HL-60 (cell line): Measurements from ENCODE around the gene PSMD8.

Experiments
- DNase-seq, 2 experiments: peaks; one replicate each; pipeline ENCODE4 v3.0.0-alpha.2; 2010 to 2020; ENCODE audit warnings: low read depth in 1 of 2, low spot score in 1 of 2
- H3K27ac ChIP-seq: fragments of 250-450 bp; sonication (Bioruptor Pico); replicated peaks from 2 replicates; pipeline ENCODE4 v1.5.1; 2020; ENCODE audit warnings: mild to moderate bottlenecking, moderate library complexity
- H3K27me3 ChIP-seq: fragments of 250-450 bp; sonication (Bioruptor Pico); 2 replicates; pipeline ENCODE4 v1.5.1; 2021; ENCODE audit warnings: mild to moderate bottlenecking, moderate library complexity; ENCODE audit not compliant: insufficient read depth, poor library complexity, severe bottlenecking
- H3K4me3 ChIP-seq: replicated peaks from 2 replicates; pipeline ENCODE4 v1.5.1; 2011; ENCODE audit warnings: mild to moderate bottlenecking, control low read depth, low read length; ENCODE audit not compliant: insufficient read depth
- GABPA ChIP-seq: IDR thresholded peaks from 2 replicates; pipeline ENCODE4 v1.6.1; 2012; ENCODE audit warnings: low read depth
- POLR2AphosphoS5 ChIP-seq: IDR thresholded peaks from 2 replicates; pipeline ENCODE4 v1.6.1; 2012; ENCODE audit warnings: low read depth
- SPI1 ChIP-seq: IDR thresholded peaks from 2 replicates; pipeline ENCODE4 v1.6.1; 2012; ENCODE audit warnings: low read depth, mild to moderate bottlenecking, borderline replicate concordance
- TF ChIP-seq, protein P1 (sequence below): IDR thresholded peaks from one replicate; pipeline ENCODE4 v1.5.1; 2011; ENCODE audit warnings: low read length, control low read depth, inconsistent platforms; ENCODE audit not compliant: insufficient read depth
- TF ChIP-seq, protein P2 (sequence below): IDR thresholded peaks from 2 replicates; pipeline ENCODE4 v1.6.1; 2012; ENCODE audit warnings: low read depth; ENCODE audit not compliant: insufficient replicate concordance

The PSMD8 gene

DNA sequence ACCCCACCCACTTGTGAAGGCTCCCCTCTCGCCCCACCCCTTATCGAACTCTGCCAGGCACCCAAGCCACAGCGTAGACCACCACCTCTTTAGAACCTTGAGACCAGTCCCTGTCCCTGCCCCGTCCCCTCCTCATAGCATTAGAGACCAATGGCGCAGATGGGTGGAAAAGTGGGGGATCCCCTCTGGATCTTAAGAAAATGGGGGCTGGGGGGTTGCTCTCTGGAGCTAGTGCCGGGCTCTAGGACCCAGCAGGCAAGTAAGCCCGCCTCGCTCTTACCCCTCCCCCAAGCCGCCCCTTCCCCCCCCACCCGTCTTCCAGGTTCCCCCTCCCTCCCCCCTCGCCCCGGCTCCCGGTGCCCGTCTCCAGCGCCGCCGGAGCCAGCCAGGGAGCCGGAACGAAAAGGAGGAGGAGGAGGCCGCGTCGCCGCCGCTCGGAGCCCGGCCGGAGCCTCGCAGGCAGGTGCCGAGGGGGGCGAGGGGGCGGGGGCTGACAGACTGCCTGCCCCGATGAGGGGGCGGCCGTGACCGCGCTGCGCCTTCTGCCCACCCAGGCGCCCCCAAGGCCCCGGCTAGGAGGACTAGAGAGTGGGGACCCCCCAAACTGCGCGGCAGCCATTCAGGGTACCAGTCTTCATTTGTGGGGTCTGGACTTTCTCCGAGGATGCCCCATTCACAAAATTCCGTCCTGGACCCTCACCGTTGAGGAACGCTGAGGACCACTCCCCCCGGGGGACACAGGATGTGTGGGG lies 14.2 kb downstream of the PSMD8 start, which contains the start of gene SPRED3:
Gene SPRED3 (plus strand): TSS at position 349 of the 752 bp plus-strand sequence. CDS start 1,606 bp downstream, outside the sequence.
- TF ChIP-seq, protein P1, sequence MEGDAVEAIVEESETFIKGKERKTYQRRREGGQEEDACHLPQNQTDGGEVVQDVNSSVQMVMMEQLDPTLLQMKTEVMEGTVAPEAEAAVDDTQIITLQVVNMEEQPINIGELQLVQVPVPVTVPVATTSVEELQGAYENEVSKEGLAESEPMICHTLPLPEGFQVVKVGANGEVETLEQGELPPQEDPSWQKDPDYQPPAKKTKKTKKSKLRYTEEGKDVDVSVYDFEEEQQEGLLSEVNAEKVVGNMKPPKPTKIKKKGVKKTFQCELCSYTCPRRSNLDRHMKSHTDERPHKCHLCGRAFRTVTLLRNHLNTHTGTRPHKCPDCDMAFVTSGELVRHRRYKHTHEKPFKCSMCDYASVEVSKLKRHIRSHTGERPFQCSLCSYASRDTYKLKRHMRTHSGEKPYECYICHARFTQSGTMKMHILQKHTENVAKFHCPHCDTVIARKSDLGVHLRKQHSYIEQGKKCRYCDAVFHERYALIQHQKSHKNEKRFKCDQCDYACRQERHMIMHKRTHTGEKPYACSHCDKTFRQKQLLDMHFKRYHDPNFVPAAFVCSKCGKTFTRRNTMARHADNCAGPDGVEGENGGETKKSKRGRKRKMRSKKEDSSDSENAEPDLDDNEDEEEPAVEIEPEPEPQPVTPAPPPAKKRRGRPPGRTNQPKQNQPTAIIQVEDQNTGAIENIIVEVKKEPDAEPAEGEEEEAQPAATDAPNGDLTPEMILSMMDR = no peak
- TF ChIP-seq, protein P2, sequence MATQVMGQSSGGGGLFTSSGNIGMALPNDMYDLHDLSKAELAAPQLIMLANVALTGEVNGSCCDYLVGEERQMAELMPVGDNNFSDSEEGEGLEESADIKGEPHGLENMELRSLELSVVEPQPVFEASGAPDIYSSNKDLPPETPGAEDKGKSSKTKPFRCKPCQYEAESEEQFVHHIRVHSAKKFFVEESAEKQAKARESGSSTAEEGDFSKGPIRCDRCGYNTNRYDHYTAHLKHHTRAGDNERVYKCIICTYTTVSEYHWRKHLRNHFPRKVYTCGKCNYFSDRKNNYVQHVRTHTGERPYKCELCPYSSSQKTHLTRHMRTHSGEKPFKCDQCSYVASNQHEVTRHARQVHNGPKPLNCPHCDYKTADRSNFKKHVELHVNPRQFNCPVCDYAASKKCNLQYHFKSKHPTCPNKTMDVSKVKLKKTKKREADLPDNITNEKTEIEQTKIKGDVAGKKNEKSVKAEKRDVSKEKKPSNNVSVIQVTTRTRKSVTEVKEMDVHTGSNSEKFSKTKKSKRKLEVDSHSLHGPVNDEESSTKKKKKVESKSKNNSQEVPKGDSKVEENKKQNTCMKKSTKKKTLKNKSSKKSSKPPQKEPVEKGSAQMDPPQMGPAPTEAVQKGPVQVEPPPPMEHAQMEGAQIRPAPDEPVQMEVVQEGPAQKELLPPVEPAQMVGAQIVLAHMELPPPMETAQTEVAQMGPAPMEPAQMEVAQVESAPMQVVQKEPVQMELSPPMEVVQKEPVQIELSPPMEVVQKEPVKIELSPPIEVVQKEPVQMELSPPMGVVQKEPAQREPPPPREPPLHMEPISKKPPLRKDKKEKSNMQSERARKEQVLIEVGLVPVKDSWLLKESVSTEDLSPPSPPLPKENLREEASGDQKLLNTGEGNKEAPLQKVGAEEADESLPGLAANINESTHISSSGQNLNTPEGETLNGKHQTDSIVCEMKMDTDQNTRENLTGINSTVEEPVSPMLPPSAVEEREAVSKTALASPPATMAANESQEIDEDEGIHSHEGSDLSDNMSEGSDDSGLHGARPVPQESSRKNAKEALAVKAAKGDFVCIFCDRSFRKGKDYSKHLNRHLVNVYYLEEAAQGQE = no peak
- TF ChIP-seq SPI1 = no peak
- TF ChIP-seq GABPA = no peak
- TF ChIP-seq POLR2AphosphoS5 = no peak
- DNase-seq = no peak
- peak within 1 kb of the TSS; percentile 25 for H3K4me3 ChIP-seq
- no peak within 1 kb of the TSS for H3K27ac ChIP-seq
- H3K27me3 ChIP-seq = peaks cover 19% of the 10 kb centered on the region

DNA sequence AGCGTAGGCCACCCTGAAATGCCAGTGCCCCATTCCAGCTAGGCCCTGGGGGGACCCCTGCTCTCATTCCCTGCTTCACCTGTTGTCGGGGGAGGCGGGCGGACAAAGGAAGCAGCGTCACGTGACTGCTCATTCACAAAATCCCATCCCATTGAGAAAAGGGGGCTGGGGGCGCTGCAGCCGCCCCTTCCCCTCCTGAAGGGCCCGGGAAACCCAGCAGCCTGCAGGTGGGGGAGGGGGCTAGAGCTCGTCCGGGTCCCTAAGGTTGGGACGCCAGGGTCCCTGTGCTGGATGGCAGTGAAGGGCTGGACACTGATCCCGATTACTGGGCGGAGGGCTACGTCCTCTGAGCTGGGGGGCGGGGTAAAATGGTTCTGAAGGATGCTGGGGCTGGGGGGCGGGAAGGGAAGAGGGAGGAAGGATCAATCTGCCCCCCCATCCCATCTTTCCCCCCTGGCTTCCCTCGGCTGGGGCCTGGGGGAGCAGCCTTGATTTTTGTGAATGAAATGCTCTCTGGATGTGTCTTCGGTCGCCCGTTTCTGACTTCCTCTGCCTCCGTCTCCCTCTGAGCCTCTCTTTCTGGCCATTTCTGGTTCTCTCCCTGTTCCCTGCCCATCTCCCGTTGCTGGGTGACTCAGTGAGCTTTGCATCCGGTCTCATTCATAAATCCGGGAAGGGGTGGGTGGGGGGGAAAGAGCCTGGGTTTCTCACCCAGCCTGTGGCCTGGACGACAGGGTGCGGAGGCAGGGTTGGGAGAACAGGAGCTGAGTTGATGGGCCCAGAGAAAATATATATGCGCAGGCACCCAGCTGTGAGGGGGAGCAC lies 14.9 kb downstream of the PSMD8 start:
- Histone ChIP-seq H3K27me3 (peaks cover 26% of the 10 kb centered on the region), H3K27ac (no peak overlapping the region), H3K4me3 (no peak overlapping the region)
- TF ChIP-seq, protein P1 = no peak
- TF ChIP-seq POLR2AphosphoS5 (no peak), GABPA (no peak), SPI1 (no peak)
- TF ChIP-seq, protein P2 = no peak
- no peak for DNase-seq

DNA sequence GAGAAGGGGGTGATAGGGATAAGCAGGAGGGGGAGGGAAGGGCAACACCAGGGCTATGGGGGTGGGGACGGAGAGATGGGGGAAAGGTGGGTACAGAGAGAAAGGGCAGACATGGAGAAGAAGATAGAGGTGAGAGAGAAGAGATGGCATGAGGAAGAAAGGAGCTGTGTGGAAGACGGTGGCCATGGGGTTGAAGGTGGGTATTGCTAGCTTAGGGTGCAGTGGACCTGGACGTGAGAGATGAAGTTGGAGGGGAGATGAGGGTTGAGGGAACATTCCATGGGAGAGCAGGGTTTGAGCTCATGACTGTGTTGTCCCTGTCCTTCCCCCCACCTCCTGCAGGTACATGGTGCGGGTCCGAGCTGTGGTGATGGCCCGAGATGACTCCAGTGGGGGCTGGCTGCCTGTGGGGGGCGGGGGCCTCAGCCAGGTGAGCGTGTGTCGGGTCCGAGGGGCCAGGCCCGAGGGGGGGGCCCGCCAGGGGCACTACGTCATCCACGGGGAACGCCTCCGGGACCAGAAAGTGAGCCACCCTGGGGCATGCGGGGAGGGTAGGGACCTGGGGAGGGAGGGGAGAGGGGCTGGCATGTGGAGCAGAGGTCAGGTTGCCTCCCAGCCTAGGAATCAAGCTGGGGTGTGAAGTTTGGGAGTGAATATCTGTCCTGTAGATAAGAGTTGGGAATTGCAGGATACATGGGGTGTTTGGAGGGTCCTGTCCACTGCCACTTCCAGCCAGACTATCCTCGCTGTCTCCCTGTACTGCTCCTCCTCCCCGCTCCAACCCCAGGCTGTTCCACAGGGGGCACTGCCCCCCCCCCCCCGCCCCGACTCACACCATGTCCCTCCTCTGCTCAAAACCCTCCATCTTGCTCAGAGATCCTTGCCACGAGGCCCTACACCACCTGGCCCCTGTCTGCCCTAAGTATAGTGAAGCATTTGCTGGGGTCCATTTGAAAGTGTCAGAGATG lies 15.9 kb downstream of the PSMD8 start:
- Histone ChIP-seq H3K4me3 (no peak overlapping the region), H3K27ac (no peak overlapping the region), H3K27me3 (peaks cover 26% of the 10 kb centered on the region)
- DNase-seq = no peak
- TF ChIP-seq, protein P2 = no peak
